ENCODE measurements around the gene WDSUB1. TPM values are rescaled to one million over a fixed set of nuclear protein-coding genes. Genes with fewer than 3 reads are reported as not detected.
A peak's percentile ranks its signal among the peaks of the same experiment; 100 is the strongest.

WDSUB1 gene
- total RNA-seq (2014; rRNA removed; shearing (Covaris generic)) (2.4 and 3.7 TPM in 2 replicates), total RNA-seq (2022) (5.3 and 5.5 TPM in 2 replicates), Bru-seq, nascent RNA (percentile 58 among the genes with signal in this experiment), BruChase-seq, experiment 1, labeled RNA remaining after a 6-hour chase (percentile 51 among the genes with signal in this experiment), BruChase-seq, experiment 2, labeled RNA remaining after a 2-hour chase (percentile 56 among the genes with signal in this experiment)
- long read RNA-seq, partial matches to known transcripts: 0 of 6 reads
- long read RNA-seq, other reads (novel, unspliced or antisense): 2 of 6 reads

- peak within 1 kb of the TSS; percentile 83 for H3K4me2 ChIP-seq (ENCODE audit: low read length)
- H3K4me1 ChIP-seq (ENCODE audit: insufficient read depth, low read length, poor library complexity, severe bottlenecking): peaks cover 7% of the 10 kb centered on the region
- DNase-seq (ENCODE audit: low spot score): no peak
- no peaks in the 10 kb centered on the region for H3K9me3 ChIP-seq (ENCODE audit: low read length)
- H3K36me3 ChIP-seq (ENCODE audit: insufficient read depth, low read length): no peaks in the 10 kb centered on the region
- no peaks in the 10 kb centered on the region for H4K20me1 ChIP-seq (ENCODE audit: insufficient read depth, low read length)
- peak within 1 kb of the TSS; percentile 98 for H2AFZ ChIP-seq (ENCODE audit: low read length)
- BruUV-seq (replicated peaks): no TSS peak
- no peaks in the 10 kb centered on the region for H3K79me2 ChIP-seq (ENCODE audit: insufficient read depth, low read depth, low read length)
- ChIA-PET POLR2A (interaction anchor here (0.6 to 1.6 kb wide), 7 partner anchors 10 to 436 kb away, joined by 3 to 7 read pairs (median 3); partner anchors contain the start of gene MARCHF7), CTCF (ENCODE audit: unreplicated experiment) (no interaction called here)
- peak within 1 kb of the TSS; percentile 73 for H3K4me3 ChIP-seq (ENCODE audit: low read depth, low read length, poor library complexity, severe bottlenecking)
- no peaks in the 10 kb centered on the region for H3K9me2 ChIP-seq (ENCODE audit: insufficient read depth, low read length)
- no peak for TF ChIP-seq EZH2phosphoT487 (IDR thresholded peaks at IDR 0.05; ENCODE audit: borderline replicate concordance, low read depth, low read length)
- TF ChIP-seq, protein P1, sequence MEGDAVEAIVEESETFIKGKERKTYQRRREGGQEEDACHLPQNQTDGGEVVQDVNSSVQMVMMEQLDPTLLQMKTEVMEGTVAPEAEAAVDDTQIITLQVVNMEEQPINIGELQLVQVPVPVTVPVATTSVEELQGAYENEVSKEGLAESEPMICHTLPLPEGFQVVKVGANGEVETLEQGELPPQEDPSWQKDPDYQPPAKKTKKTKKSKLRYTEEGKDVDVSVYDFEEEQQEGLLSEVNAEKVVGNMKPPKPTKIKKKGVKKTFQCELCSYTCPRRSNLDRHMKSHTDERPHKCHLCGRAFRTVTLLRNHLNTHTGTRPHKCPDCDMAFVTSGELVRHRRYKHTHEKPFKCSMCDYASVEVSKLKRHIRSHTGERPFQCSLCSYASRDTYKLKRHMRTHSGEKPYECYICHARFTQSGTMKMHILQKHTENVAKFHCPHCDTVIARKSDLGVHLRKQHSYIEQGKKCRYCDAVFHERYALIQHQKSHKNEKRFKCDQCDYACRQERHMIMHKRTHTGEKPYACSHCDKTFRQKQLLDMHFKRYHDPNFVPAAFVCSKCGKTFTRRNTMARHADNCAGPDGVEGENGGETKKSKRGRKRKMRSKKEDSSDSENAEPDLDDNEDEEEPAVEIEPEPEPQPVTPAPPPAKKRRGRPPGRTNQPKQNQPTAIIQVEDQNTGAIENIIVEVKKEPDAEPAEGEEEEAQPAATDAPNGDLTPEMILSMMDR (conservative IDR thresholded peaks at IDR 0.05; ENCODE audit: low read length): no peak
- intact Hi-C loops (cut with micrococcal nuclease; ENCODE audit: unreplicated experiment): loop anchor here (2.0 to 5.0 kb wide), 2 partner anchors 427 to 1409 kb away; partner anchors contain the start of genes ACVR1 and MARCHF7
- no peak within 1 kb of the TSS for H3K27ac ChIP-seq (ENCODE audit: low read depth, low read length, poor library complexity, severe bottlenecking)
Observed at GRCh38 chr2:159285929-159286708, at the start of gene WDSUB1. Gene WDSUB1, minus strand, starts transcription at chr2:159286703. Its CDS starts 3,634 bp downstream, at chr2:159283069.

DNA sequence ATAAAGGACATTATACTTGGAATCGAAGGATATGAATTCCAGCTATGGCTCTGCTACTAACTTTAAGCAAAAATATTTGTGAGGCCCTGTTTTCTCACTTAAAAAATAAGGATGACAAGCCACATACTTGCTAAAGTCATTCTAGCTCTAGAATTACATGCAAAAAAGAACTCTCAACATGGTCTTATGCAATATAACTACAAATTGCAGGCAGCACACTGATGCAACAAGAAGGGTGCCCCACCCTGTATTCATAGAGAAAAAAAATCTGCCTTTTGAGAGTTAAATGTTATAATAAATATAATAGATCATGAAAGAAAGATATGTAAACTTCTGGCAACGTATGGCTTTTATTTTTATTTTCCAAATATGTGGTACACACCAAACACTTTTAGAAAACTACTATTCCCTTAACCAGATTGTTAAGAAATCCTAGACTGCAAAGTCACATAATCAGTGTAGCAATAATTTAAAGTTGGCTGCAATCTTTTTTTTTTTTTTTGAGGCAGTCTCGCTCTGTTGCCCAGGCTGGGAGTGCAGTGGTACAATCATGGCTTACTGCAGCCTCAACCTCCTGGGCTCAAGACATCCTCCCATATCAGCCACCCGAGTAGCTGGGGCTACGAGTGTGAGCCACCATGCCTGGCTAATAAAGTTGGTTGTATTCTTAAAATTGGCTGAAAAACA is 40.2 kb upstream of the WDSUB1 start:
- DNase-seq (ENCODE audit: low spot score): no peak
- ChIA-PET POLR2A (interaction anchor here (0.7 to 2.3 kb wide), 2 partner anchors 40 to 84 kb away, joined by 3 to 7 read pairs; partner anchors contain the start of gene WDSUB1), CTCF (ENCODE audit: unreplicated experiment) (no interaction called here)
- Histone ChIP-seq H3K36me3 (ENCODE audit: insufficient read depth, low read length) (no peaks in the 10 kb centered on the region), H3K4me2 (ENCODE audit: low read length) (no peak overlapping the region), H4K20me1 (ENCODE audit: insufficient read depth, low read length) (no peaks in the 10 kb centered on the region), H3K9me2 (ENCODE audit: insufficient read depth, low read length) (no peaks in the 10 kb centered on the region), H3K4me3 (ENCODE audit: low read depth, low read length, poor library complexity, severe bottlenecking) (no peak overlapping the region), H3K79me2 (ENCODE audit: insufficient read depth, low read depth, low read length) (no peaks in the 10 kb centered on the region), H3K27ac (ENCODE audit: low read depth, low read length, poor library complexity, severe bottlenecking) (no peak overlapping the region), H3K9me3 (ENCODE audit: low read length) (no peaks in the 10 kb centered on the region), H2AFZ (ENCODE audit: low read length) (no peak overlapping the region), H3K4me1 (ENCODE audit: insufficient read depth, low read length, poor library complexity, severe bottlenecking) (no peaks in the 10 kb centered on the region)
- TF ChIP-seq, protein P1 (conservative IDR thresholded peaks at IDR 0.05; ENCODE audit: low read length): no peak
- no peak for TF ChIP-seq EZH2phosphoT487 (IDR thresholded peaks at IDR 0.05; ENCODE audit: borderline replicate concordance, low read depth, low read length)
- BruUV-seq (replicated peaks): no TSS peak
- intact Hi-C loops (cut with micrococcal nuclease; ENCODE audit: unreplicated experiment): no loop called here
